B cell (primary cell): ENCODE measurements around the gene MUC3A. TPM values are rescaled to one million over a fixed set of nuclear protein-coding genes. Genes with fewer than 3 reads are reported as not detected.
"Not testable (repeated sequence)": the region's sequence is repeated elsewhere in the genome, so short reads cannot be mapped to it uniquely, and the experiment has no call there.

Source experiments
- ATAC-seq: fragments of 200-7000 bp; cut with Tn5 transposase; one replicate; pipeline ENCODE4 v1.10.0; 2021; ENCODE audit warnings: low read depth, mild to moderate bottlenecking, moderate number of reproducible peaks, moderate library complexity
- CTCF ChIA-PET: fragments of 350-600 bp; sonication (Branson Sonifier 250); formaldehyde crosslinking; loops from one replicate; lab custom pipeline; 2021; ENCODE audit warnings: antibody characterized with exemption, inconsistent platforms; lab: Charles Lee
- POLR2A ChIA-PET: fragments of 350-600 bp; sonication (Branson Sonifier 250); formaldehyde crosslinking; loops from one replicate; lab custom pipeline; 2021; ENCODE audit warnings: antibody characterized with exemption; lab: Charles Lee
- DNase-seq: peaks from one replicate; pipeline ENCODE4 v3.0.0; 2013
- H2AFZ ChIP-seq: 2 replicates; pipeline ENCODE4 v1.6.1; 2012; ENCODE audit warnings: mild to moderate bottlenecking, low read depth, low read length; ENCODE audit not compliant: insufficient read depth, poor library complexity, severe bottlenecking
- H3K27ac ChIP-seq, 2 donors: 1 replicate in 1 of 2; 2 replicates in 1 of 2; pipeline ENCODE4 v1.5.1; 2012 to 2013; ENCODE audit warnings: low read length in 2 of 2, mild to moderate bottlenecking in 2 of 2, moderate library complexity in 1 of 2
- H3K27me3 ChIP-seq, 4 experiments: fragments of 200-600 bp in 1 of 4; sonication (generic) in 1 of 4; replicated peaks in 1 of 4; 1 replicate in 2 of 4; 2 replicates in 2 of 4; pipeline versions ENCODE4 v1.6.1 to v1.7.0; 2013 to 2016; ENCODE audit warnings: low read length in 3 of 4, mild to moderate bottlenecking in 2 of 4, mixed read lengths in 1 of 4, moderate library complexity in 1 of 4; ENCODE audit not compliant: insufficient read depth in 4 of 4, control insufficient read depth in 3 of 4; ENCODE audit errors: control extremely low read depth in 1 of 4
- H3K36me3 ChIP-seq, 2 experiments: replicated peaks in 1 of 2; 1 replicate in 1 of 2; 2 replicates in 1 of 2; pipeline versions ENCODE4 v1.6.1 to v1.7.1; 2013; ENCODE audit warnings: low read length in 1 of 2; ENCODE audit not compliant: insufficient read depth in 2 of 2, control insufficient read depth in 1 of 2; ENCODE audit errors: control extremely low read depth in 1 of 2, extremely low read depth in 1 of 2
- H3K4me1 ChIP-seq, 2 donors: fragments of 200-600 bp in 1 of 2; sonication (generic) in 1 of 2; 1 replicate in 1 of 2; 2 replicates in 1 of 2; pipeline versions ENCODE4 v1.5.1 to v1.6.1; 2013 to 2017; ENCODE audit warnings: low read length in 2 of 2; ENCODE audit not compliant: control insufficient read depth in 2 of 2, insufficient read depth in 2 of 2
- H3K4me2 ChIP-seq: replicated peaks from 2 replicates; pipeline ENCODE3; 2012; ENCODE audit warnings: mild to moderate bottlenecking, low read depth, low read length; ENCODE audit not compliant: poor library complexity, severe bottlenecking
- H3K4me3 ChIP-seq, 5 experiments: fragments of 200-600 bp in 1 of 5; sonication (generic) in 1 of 5; 1 replicate in 3 of 5; 2 replicates in 2 of 5; pipeline versions ENCODE4 v1.5.1 to v1.7.0; 2011 to 2016; ENCODE audit warnings: low read length in 4 of 5, mild to moderate bottlenecking in 4 of 5, low read depth in 2 of 5, control low read depth in 1 of 5, moderate library complexity in 1 of 5; ENCODE audit not compliant: insufficient read depth in 1 of 5; ENCODE audit errors: control extremely low read depth in 1 of 5, extremely low read depth in 1 of 5
- H3K79me2 ChIP-seq: fragments of 200-600 bp; sonication (generic); one replicate; pipeline ENCODE4 v1.6.0; 2016; ENCODE audit warnings: low read length; ENCODE audit not compliant: control insufficient read depth, insufficient read depth
- H3K9ac ChIP-seq: fragments of 200-600 bp; sonication (generic); 2 replicates; pipeline ENCODE4 v1.6.1; 2017; ENCODE audit warnings: mild to moderate bottlenecking, low read length, moderate library complexity
- H3K9me3 ChIP-seq, 3 donors: one replicate each; pipeline versions ENCODE4 v1.6.1 to v1.7.1; 2013; ENCODE audit warnings: low read length in 2 of 3; ENCODE audit not compliant: control insufficient read depth in 2 of 3, insufficient read depth in 1 of 3; ENCODE audit errors: control extremely low read depth in 1 of 3
- H4K20me1 ChIP-seq: 2 replicates; pipeline ENCODE4 v1.6.0; 2012; ENCODE audit warnings: mild to moderate bottlenecking, low read length; ENCODE audit not compliant: insufficient read depth, control insufficient read depth, poor library complexity, severe bottlenecking
- H3K27ac Mint-ChIP-seq: one replicate; pipeline ENCODE4 v1.8.0; 2021; ENCODE audit warnings: mixed read lengths
- H3K27me3 Mint-ChIP-seq: one replicate; pipeline ENCODE4 v1.8.0; 2021; ENCODE audit warnings: mixed read lengths
- H3K4me1 Mint-ChIP-seq: one replicate; pipeline ENCODE4 v1.8.0; 2021; ENCODE audit warnings: mixed read lengths
- H3K4me3 Mint-ChIP-seq: one replicate; pipeline ENCODE4 v1.8.0; 2021; ENCODE audit warnings: mixed read lengths
- H3K9me3 Mint-ChIP-seq: one replicate; pipeline ENCODE4 v1.8.0; 2022; ENCODE audit warnings: mixed read lengths; ENCODE audit not compliant: insufficient read depth
- EZH2 ChIP-seq: IDR thresholded peaks from 2 replicates; pipeline ENCODE4 v1.6.1; 2012; ENCODE audit warnings: borderline replicate concordance, low read depth, mild to moderate bottlenecking, moderate library complexity, low read length; ENCODE audit not compliant: insufficient read depth, poor library complexity, severe bottlenecking
- WGBS: methylation state at CpG from one replicate; pipeline ENCODE4 v1.1.5; 2013; ENCODE audit warnings: missing lambda C conversion rate; ENCODE audit not compliant: insufficient coverage; 5-methylcytosine and 5-hydroxymethylcytosine counted together
- intact Hi-C: fragments of 100-400 bp; cut with micrococcal nuclease; formaldehyde crosslinking; loops from one replicate; pipeline ENCODE4 v1.10.0; 2022
- polyA plus RNA-seq: library from polyadenylated mRNA; depleted of rRNA; stranded (reverse); fragments of >200 nt; gene quantifications from 2 replicates; pipeline ENCODE4 v1.2.3, GENCODE V29; 2012
- total RNA-seq, 2 donors: library from RNA; stranded (reverse); fragments of 120-200 nt in 1 of 2; gene quantifications; 1 replicate in 1 of 2; 2 replicates in 1 of 2; pipeline versions ENCODE4 v1.2.3 to v1.2.4, GENCODE V29; 2013 to 2022
- TF ChIP-seq, protein P1 (sequence below): fragments of 200-600 bp; IDR thresholded peaks from one replicate; pipeline ENCODE4 v1.8.0; 2022; ENCODE audit warnings: antibody characterized with exemption, mild to moderate bottlenecking

Gene MUC3A
- total and polyA plus RNA-seq, 2 donors (not counting 1 experiment from before 2014, with no cell fraction given), result not detected

DNA sequence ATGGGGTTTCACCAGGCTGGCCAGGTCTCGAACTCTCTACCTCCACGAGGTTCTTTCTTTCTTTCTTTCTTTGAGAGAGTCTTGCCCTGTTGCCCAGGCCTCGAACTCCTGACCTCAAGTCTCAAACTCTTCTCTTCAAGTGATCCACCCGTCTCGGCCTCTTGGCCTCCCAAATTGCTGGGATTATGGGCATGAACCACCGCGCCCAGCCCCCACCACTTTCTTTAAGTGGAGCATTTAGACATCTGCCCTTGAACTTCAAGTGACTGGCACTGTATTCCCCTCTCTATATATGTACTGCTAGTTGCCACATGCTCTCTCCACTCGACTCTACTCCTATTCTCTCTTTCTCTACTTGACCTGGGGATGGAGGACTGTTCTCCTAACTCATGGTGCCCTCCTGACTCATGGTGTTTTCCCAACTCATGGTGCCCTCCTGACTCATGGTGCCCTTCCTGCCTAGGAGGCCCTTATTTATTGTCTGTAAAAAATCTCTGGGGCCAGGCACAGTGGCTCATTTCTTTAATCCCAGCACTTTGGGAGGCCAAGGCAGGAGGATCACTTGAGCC, 34.4 kb upstream of the MUC3A start:
- Histone ChIP-seq H3K79me2 (no peaks in the 10 kb centered on the region), H3K4me3 (no peak overlapping the region), H3K27ac (no peak overlapping the region), H3K4me1 (no peaks in the 10 kb centered on the region), H4K20me1 (no peaks in the 10 kb centered on the region), H3K27me3 (peaks cover 0 to 6% (median 0%) of the 10 kb centered on the region in 4 experiments), H3K9ac (no peak overlapping the region), H2AFZ (no peak overlapping the region), H3K36me3 (no peaks in the 10 kb centered on the region), H3K4me2 (no peak overlapping the region), H3K9me3 (no peaks in the 10 kb centered on the region)
- no peak overlapping the region for H3K4me3 Mint-ChIP-seq
- CTCF ChIA-PET, result no interaction called here
- TF ChIP-seq EZH2, result no peak
- TF ChIP-seq, protein P1, sequence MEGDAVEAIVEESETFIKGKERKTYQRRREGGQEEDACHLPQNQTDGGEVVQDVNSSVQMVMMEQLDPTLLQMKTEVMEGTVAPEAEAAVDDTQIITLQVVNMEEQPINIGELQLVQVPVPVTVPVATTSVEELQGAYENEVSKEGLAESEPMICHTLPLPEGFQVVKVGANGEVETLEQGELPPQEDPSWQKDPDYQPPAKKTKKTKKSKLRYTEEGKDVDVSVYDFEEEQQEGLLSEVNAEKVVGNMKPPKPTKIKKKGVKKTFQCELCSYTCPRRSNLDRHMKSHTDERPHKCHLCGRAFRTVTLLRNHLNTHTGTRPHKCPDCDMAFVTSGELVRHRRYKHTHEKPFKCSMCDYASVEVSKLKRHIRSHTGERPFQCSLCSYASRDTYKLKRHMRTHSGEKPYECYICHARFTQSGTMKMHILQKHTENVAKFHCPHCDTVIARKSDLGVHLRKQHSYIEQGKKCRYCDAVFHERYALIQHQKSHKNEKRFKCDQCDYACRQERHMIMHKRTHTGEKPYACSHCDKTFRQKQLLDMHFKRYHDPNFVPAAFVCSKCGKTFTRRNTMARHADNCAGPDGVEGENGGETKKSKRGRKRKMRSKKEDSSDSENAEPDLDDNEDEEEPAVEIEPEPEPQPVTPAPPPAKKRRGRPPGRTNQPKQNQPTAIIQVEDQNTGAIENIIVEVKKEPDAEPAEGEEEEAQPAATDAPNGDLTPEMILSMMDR, result no peak
- 73% methylated on average over 6 of the region's 8 CpGs for WGBS
- peaks cover 18% of the 10 kb centered on the region for H3K27me3 Mint-ChIP-seq
- POLR2A ChIA-PET, result no interaction called here
- no peak for DNase-seq
- no peak overlapping the region for H3K27ac Mint-ChIP-seq
- no peak for ATAC-seq
- intact Hi-C loops, result no loop called here
- no peaks in the 10 kb centered on the region for H3K9me3 Mint-ChIP-seq
- peaks cover 6% of the 10 kb centered on the region for H3K4me1 Mint-ChIP-seq

DNA sequence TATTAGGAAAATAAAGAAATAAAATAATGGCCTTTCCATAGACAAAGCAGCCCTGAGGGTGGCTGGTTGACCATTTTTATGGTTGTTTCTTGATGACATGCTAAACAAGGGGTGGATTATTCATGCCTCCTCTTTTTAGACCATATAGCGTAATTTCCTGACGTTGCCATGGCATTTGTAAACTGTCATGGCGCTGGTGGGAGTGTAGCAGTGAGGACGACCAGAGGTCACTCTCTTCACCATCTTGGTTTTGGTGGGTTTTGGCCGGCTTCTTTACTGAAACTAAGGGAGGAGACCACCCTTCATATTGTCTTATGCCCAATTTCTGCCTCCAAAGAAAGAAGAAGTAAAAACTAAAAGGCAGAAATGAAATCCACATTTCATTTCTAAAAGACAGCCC, 30.0 kb upstream of the MUC3A start:
- H3K36me3 ChIP-seq, DNase-seq, H4K20me1 ChIP-seq, H3K79me2 ChIP-seq, H3K4me1 ChIP-seq, H3K4me1 Mint-ChIP-seq, H3K4me3 ChIP-seq, intact Hi-C loops, H3K9me3 ChIP-seq, POLR2A ChIA-PET, H3K4me3 Mint-ChIP-seq, H3K9ac ChIP-seq, H3K27me3 ChIP-seq, H3K9me3 Mint-ChIP-seq, ATAC-seq, H3K4me2 ChIP-seq, H2AFZ ChIP-seq, H3K27ac Mint-ChIP-seq, H3K27ac ChIP-seq: not testable (repeated sequence)
- no CpG with 5 or more reads among the region's 5 CpGs for WGBS
- CTCF ChIA-PET, result interaction anchor here (0.6 to 1.1 kb wide), 2 partner anchors 13 to 16 kb away, joined by 3 read pairs; no protein-coding TSS in a partner anchor
- peaks cover 49% of the 10 kb centered on the region for H3K27me3 Mint-ChIP-seq

DNA sequence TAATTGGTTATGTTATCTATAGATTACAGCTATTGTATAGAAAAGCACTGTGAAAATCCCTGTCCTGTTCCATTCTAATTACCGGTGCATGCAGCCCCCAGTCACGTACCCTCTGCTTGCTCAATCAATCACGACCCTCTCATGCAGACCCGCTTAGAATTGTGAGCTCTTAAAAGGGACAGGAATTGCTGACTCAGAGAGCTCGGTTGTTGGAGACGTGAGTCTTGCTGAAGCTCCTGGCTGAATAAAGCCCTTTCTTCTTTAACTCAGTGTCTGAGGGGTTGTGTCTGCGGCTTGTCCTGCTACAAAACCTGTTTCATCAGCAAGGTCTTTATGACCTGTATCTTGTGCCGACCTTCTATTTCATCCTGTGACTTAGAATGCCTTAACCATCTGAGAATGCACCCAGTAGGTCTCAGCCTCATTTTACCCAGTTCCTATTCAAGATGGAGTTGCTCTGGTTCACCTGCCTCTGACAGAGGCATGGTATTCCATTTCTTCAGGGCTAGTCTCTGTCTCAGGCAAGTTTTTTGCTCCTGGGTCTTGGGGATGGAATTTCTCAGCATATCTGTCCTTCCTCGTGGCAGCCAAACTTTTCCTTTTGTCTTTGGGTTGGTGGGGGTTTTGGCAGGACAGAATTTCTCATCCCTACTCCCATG, 29.4 kb upstream of the MUC3A start:
- H3K4me1 Mint-ChIP-seq, POLR2A ChIA-PET, intact Hi-C loops, H3K79me2 ChIP-seq, H3K9ac ChIP-seq, H2AFZ ChIP-seq, H3K4me1 ChIP-seq, H3K4me3 ChIP-seq, H3K4me2 ChIP-seq, DNase-seq, H3K9me3 ChIP-seq, H3K27me3 ChIP-seq, H3K27ac Mint-ChIP-seq, ATAC-seq, H4K20me1 ChIP-seq, H3K27ac ChIP-seq, H3K9me3 Mint-ChIP-seq, H3K4me3 Mint-ChIP-seq, H3K36me3 ChIP-seq: not testable (repeated sequence)
- WGBS, result 87% methylated on average over 7 of the region's 9 CpGs
- peaks cover 47% of the 10 kb centered on the region for H3K27me3 Mint-ChIP-seq
- CTCF ChIA-PET, result interaction anchor here (0.6 to 1.1 kb wide), 2 partner anchors 13 to 223 kb away, joined by 3 read pairs; no protein-coding TSS in a partner anchor
